SK-N-DZ (cell line): Measurements from ENCODE around the gene SMPD4.
"Not testable (repeated sequence)": the region's sequence is repeated elsewhere in the genome, so short reads cannot be mapped to it uniquely, and the experiment has no call there.

Experiments
- DNase-seq: peaks from one replicate; pipeline ENCODE4 v3.0.0-alpha.2; 2015; ENCODE audit warnings: low spot score

SMPD4 gene

GRCh38 chr2:130157825-130158514 is 23.4 kb downstream of the SMPD4 start:
- not testable (repeated sequence) for DNase-seq

GRCh38 chr2:130157354-130157753 is 24.0 kb downstream of the SMPD4 start:
- not testable (repeated sequence) for DNase-seq

GRCh38 chr2:130156624-130157004 is 24.8 kb downstream of the SMPD4 start:
- DNase-seq: no peak

- DNase-seq: peak; percentile 45
These were observed 25.3 kb downstream of the SMPD4 start for GRCh38 chr2:130155956-130156623.

GRCh38 chr2:130154773-130155765 is 26.3 kb downstream of the SMPD4 start:
- no peak for DNase-seq

- not testable (repeated sequence) for DNase-seq
These were observed 27.0 kb downstream of the SMPD4 start for GRCh38 chr2:130154423-130154770.

- DNase-seq: not testable (repeated sequence)
These were observed 27.5 kb downstream of the SMPD4 start for GRCh38 chr2:130153721-130154422.

GRCh38 chr2:130152816-130153595 is 28.4 kb downstream of the SMPD4 start:
- DNase-seq: no peak

- not testable (repeated sequence) for DNase-seq
These were observed 29.1 kb downstream of the SMPD4 start for GRCh38 chr2:130152136-130152815.

- DNase-seq: not testable (repeated sequence)
These were observed 30.3 kb downstream of the SMPD4 start for GRCh38 chr2:130151145-130151512.

- no peak for DNase-seq
These were observed 30.9 kb downstream of the SMPD4 start for GRCh38 chr2:130150181-130151144.

GRCh38 chr2:130148515-130148914 is 32.9 kb downstream of the SMPD4 start:
- not testable (repeated sequence) for DNase-seq

GRCh38 chr2:130145006-130145414 is 36.4 kb downstream of the SMPD4 start, which contains the start of gene CCDC74B:
Gene CCDC74B, minus strand, starts transcription at chr2:130145112. Its CDS starts 116 bp downstream, at chr2:130144996.
- peak; percentile 59 for DNase-seq

- not testable (repeated sequence) for DNase-seq
These were observed 37.9 kb downstream of the SMPD4 start for GRCh38 chr2:130143266-130144039.

GRCh38 chr2:130142396-130143265 is 38.8 kb downstream of the SMPD4 start:
- DNase-seq: not testable (repeated sequence)

GRCh38 chr2:130141645-130142370 is 39.6 kb downstream of the SMPD4 start:
- DNase-seq: not testable (repeated sequence)
